PFSK-1 (cell line): ENCODE measurements around the gene CBLN1.

Experiments used
- FOXP2 ChIP-seq: optimal IDR thresholded peaks from 2 replicates; pipeline ENCODE3; 2011; ENCODE audit warnings: borderline replicate concordance, control low read depth, inconsistent platforms; ENCODE audit not compliant: insufficient read depth; ENCODE audit errors: extremely low read length, extremely low read depth
- POLR2AphosphoS5 ChIP-seq: IDR thresholded peaks from 2 replicates; pipeline ENCODE4 v1.6.1; 2012; ENCODE audit warnings: low read depth, mild to moderate bottlenecking, control low read depth, low read length, moderate library complexity
- REST ChIP-seq, 2 experiments: IDR thresholded peaks; 2 replicates each; pipeline versions ENCODE4 v1.6.1 to v1.8.0; 2011 to 2012; ENCODE audit warnings: low read depth in 2 of 2, low read length in 2 of 2, control low read depth in 1 of 2, inconsistent platforms in 1 of 2, mild to moderate bottlenecking in 1 of 2, moderate library complexity in 1 of 2; ENCODE audit not compliant: insufficient read depth in 1 of 2
- SIN3A ChIP-seq: IDR thresholded peaks from 2 replicates; pipeline ENCODE4 v1.6.1; 2012; ENCODE audit warnings: mild to moderate bottlenecking, low read length, moderate library complexity, borderline replicate concordance; ENCODE audit not compliant: insufficient read depth

- TF ChIP-seq POLR2AphosphoS5: no peak
- no peak for TF ChIP-seq REST (IDR thresholded peaks at IDR 0.05; ENCODE audit: insufficient read depth in 1 of 2, low read depth in 2 of 2, low read length in 2 of 2)
- TF ChIP-seq SIN3A: no peak
- TF ChIP-seq FOXP2: no peak
Observed at GRCh38 chr16:49278944-49279725, 2.5 kb downstream of the CBLN1 start.
